H1 (cell line): ENCODE measurements around the gene UNC5B. TPM values are rescaled to one million over a fixed set of nuclear protein-coding genes. Genes with fewer than 3 reads are reported as not detected.

Experiments used
- CTCF ChIA-PET: fragments of 300-600 bp; sonication (Branson Sonifier 250); formaldehyde crosslinking; loops from one replicate; lab custom pipeline; 2021; ENCODE audit not compliant: partially characterized antibody; lab: Charles Lee
- POLR2A ChIA-PET: fragments of 300-600 bp; sonication (Branson Sonifier 250); formaldehyde crosslinking; loops from one replicate; lab custom pipeline; 2021; ENCODE audit warnings: inconsistent platforms; ENCODE audit not compliant: partially characterized antibody; lab: Charles Lee
- DNase-seq, 2 experiments: peaks; one replicate each; pipeline versions ENCODE4 v3.0.0 to v3.0.0-alpha.2; 2010 to 2022; ENCODE audit warnings: low spot score in 2 of 2, low read depth in 1 of 2, mixed read lengths in 1 of 2
- FAIRE-seq: peaks from 2 replicates; lab custom pipeline; 2011; peaks lifted over from hg19 to GRCh38; lab: Jason Lieb, UNC
- H2AFZ ChIP-seq: 2 replicates; pipeline ENCODE4 v1.8.1; 2012; ENCODE audit warnings: low read length, inconsistent platforms
- H2AK5ac ChIP-seq: 2 replicates; pipeline ENCODE4 v1.6.1; 2013; ENCODE audit warnings: low read depth, low read length
- H2BK120ac ChIP-seq: replicated peaks from 2 replicates; pipeline ENCODE3; 2013; ENCODE audit warnings: low read depth, low read length, inconsistent platforms
- H2BK12ac ChIP-seq: 2 replicates; pipeline ENCODE4 v1.6.1; 2013; ENCODE audit warnings: low read depth, low read length
- H2BK15ac ChIP-seq: 2 replicates; pipeline ENCODE4 v1.6.1; 2013; ENCODE audit warnings: low read length
- H2BK20ac ChIP-seq: 2 replicates; pipeline ENCODE4 v1.6.1; 2013; ENCODE audit warnings: low read length
- H2BK5ac ChIP-seq: 2 replicates; pipeline ENCODE4 v1.6.1; 2013; ENCODE audit warnings: low read depth, low read length
- H3K14ac ChIP-seq: 2 replicates; pipeline ENCODE4 v1.6.1; 2013; ENCODE audit warnings: inconsistent platforms; ENCODE audit not compliant: insufficient read length
- H3K18ac ChIP-seq: 2 replicates; pipeline ENCODE4 v1.6.1; 2013; ENCODE audit warnings: low read length; ENCODE audit errors: extremely low read depth
- H3K23ac ChIP-seq: 2 replicates; pipeline ENCODE4 v1.6.1; 2013; ENCODE audit warnings: inconsistent platforms; ENCODE audit not compliant: insufficient read length
- H3K23me2 ChIP-seq: 2 replicates; pipeline ENCODE4 v1.6.1; 2013; ENCODE audit warnings: low read depth, low read length
- H3K27ac ChIP-seq: 2 replicates; pipeline ENCODE4 v1.6.1; 2011; ENCODE audit warnings: low read depth, low read length, inconsistent platforms
- H3K27me3 ChIP-seq, 4 experiments: replicated peaks in 1 of 4; 1 replicate in 1 of 4; 2 replicates in 3 of 4; pipeline versions ENCODE4 v1.6.1 to v1.8.1; 2011 to 2013; ENCODE audit warnings: low read length in 3 of 4, mild to moderate bottlenecking in 3 of 4, inconsistent platforms in 2 of 4, mixed read lengths in 2 of 4, moderate library complexity in 1 of 4; ENCODE audit not compliant: control insufficient read depth in 3 of 4, insufficient read depth in 3 of 4; ENCODE audit errors: extremely low read depth in 1 of 4
- H3K36me3 ChIP-seq, 4 experiments: 2 replicates each; pipeline versions ENCODE4 v1.6.1 to v1.8.1; 2011 to 2013; ENCODE audit warnings: mild to moderate bottlenecking in 4 of 4, low read length in 3 of 4, moderate library complexity in 2 of 4, control low read depth in 1 of 4, inconsistent platforms in 1 of 4; ENCODE audit not compliant: insufficient read depth in 4 of 4, control insufficient read depth in 2 of 4
- H3K4ac ChIP-seq: replicated peaks from 2 replicates; pipeline ENCODE3; 2013; ENCODE audit warnings: low read length, low read depth, mixed read lengths, inconsistent platforms; ENCODE audit not compliant: insufficient read length
- H3K4me1 ChIP-seq, 4 experiments: replicated peaks in 1 of 4; 1 replicate in 1 of 4; 2 replicates in 3 of 4; pipeline versions ENCODE4 v1.6.1 to v1.8.1; 2011 to 2013; ENCODE audit warnings: low read length in 3 of 4, inconsistent platforms in 2 of 4, mixed read lengths in 1 of 4; ENCODE audit not compliant: insufficient read depth in 4 of 4, control insufficient read depth in 3 of 4
- H3K4me2 ChIP-seq, 2 experiments: 2 replicates each; pipeline versions ENCODE4 v1.6.1 to v1.8.1; 2011 to 2013; ENCODE audit warnings: low read depth in 2 of 2, low read length in 2 of 2, control low read depth in 1 of 2, inconsistent platforms in 1 of 2, mild to moderate bottlenecking in 1 of 2; ENCODE audit not compliant: insufficient read depth in 1 of 2
- H3K4me3 ChIP-seq, 4 experiments: fragments of 200-600, 300-600 bp in 1 of 4; sonication (generic), shearing (Covaris generic), sonication (Bioruptor Twin) in 1 of 4; 2 replicates each; pipeline versions ENCODE4 v1.5.1 to v1.8.1; 2011 to 2016; ENCODE audit warnings: low read length in 4 of 4, low read depth in 3 of 4, control low read depth in 2 of 4, inconsistent platforms in 2 of 4, mild to moderate bottlenecking in 2 of 4, mixed read lengths in 1 of 4, moderate library complexity in 1 of 4; ENCODE audit not compliant: insufficient read depth in 2 of 4; ENCODE audit errors: extremely low read depth in 1 of 4
- H3K56ac ChIP-seq: replicated peaks from 2 replicates; pipeline ENCODE3; 2013; ENCODE audit warnings: low read depth, mild to moderate bottlenecking, mixed read lengths, low read length, inconsistent platforms; ENCODE audit not compliant: insufficient read length
- H3K79me1 ChIP-seq: 2 replicates; pipeline ENCODE4 v1.6.1; 2013; ENCODE audit warnings: low read depth, low read length, control low read depth
- H3K79me2 ChIP-seq, 2 experiments: 2 replicates each; pipeline versions ENCODE4 v1.6.1 to v1.8.1; 2012 to 2013; ENCODE audit warnings: low read length in 2 of 2, mild to moderate bottlenecking in 2 of 2, inconsistent platforms in 1 of 2; ENCODE audit not compliant: insufficient read depth in 2 of 2, control insufficient read depth in 1 of 2
- H3K9ac ChIP-seq, 4 experiments: replicated peaks in 1 of 4; 1 replicate in 1 of 4; 2 replicates in 3 of 4; pipeline versions ENCODE4 v1.6.1 to v1.8.1; 2011 to 2013; ENCODE audit warnings: low read depth in 3 of 4, low read length in 3 of 4, control low read depth in 2 of 4, mild to moderate bottlenecking in 2 of 4, moderate library complexity in 2 of 4, inconsistent platforms in 1 of 4; ENCODE audit errors: extremely low read depth in 1 of 4
- H3K9me3 ChIP-seq, 2 experiments: 2 replicates each; pipeline versions ENCODE4 v1.6.1 to v1.8.1; 2012 to 2013; ENCODE audit warnings: mild to moderate bottlenecking in 2 of 2, moderate library complexity in 2 of 2, control low read depth in 1 of 2, inconsistent platforms in 1 of 2, low read depth in 1 of 2, low read length in 1 of 2, mixed read lengths in 1 of 2; ENCODE audit not compliant: insufficient read depth in 2 of 2
- H4K20me1 ChIP-seq, 2 experiments: replicated peaks in 1 of 2; 2 replicates each; pipeline versions ENCODE3 to v1.8.1; 2011 to 2013; ENCODE audit warnings: inconsistent platforms in 2 of 2, low read length in 2 of 2, mild to moderate bottlenecking in 1 of 2; ENCODE audit not compliant: insufficient read depth in 2 of 2, control insufficient read depth in 1 of 2
- H4K5ac ChIP-seq: 2 replicates; pipeline ENCODE4 v1.6.1; 2013; ENCODE audit warnings: low read length, low read depth, mixed read lengths, inconsistent platforms; ENCODE audit not compliant: insufficient read length
- H4K8ac ChIP-seq: 2 replicates; pipeline ENCODE4 v1.8.0; 2013; ENCODE audit warnings: mild to moderate bottlenecking, moderate library complexity, low read length, inconsistent platforms; ENCODE audit not compliant: insufficient read depth; ENCODE audit errors: extremely low read depth
- H4K91ac ChIP-seq: replicated peaks from 2 replicates; pipeline ENCODE3; 2013; ENCODE audit warnings: low read length, mixed read lengths, inconsistent platforms; ENCODE audit not compliant: insufficient read length
- ASH2L ChIP-seq: fragments of 200-600, 300-600 bp; sonication (generic); IDR thresholded peaks from one replicate; pipeline ENCODE4 v1.7.1; 2017; ENCODE audit warnings: low read length
- CTBP2 ChIP-seq: IDR thresholded peaks from 2 replicates; pipeline ENCODE4 v1.7.0; 2011; ENCODE audit warnings: borderline replicate concordance, mild to moderate bottlenecking, moderate library complexity, mixed read lengths, low read length; ENCODE audit not compliant: insufficient read depth, insufficient read length
- CTCF ChIP-seq, 3 experiments: IDR thresholded peaks; 1 replicate in 2 of 3; 2 replicates in 1 of 3; pipeline versions ENCODE4 v1.5.1 to v1.6.1; 2011; ENCODE audit warnings: low read length in 3 of 3, mild to moderate bottlenecking in 3 of 3, inconsistent platforms in 2 of 3, low read depth in 1 of 3, moderate library complexity in 1 of 3; ENCODE audit not compliant: insufficient read depth in 1 of 3; ENCODE audit errors: control extremely low read depth in 1 of 3
- EGR1 ChIP-seq: IDR thresholded peaks from 2 replicates; pipeline ENCODE4 v1.6.1; 2011; ENCODE audit warnings: low read depth, low read length, borderline replicate concordance
- MAFK ChIP-seq: IDR thresholded peaks from 2 replicates; pipeline ENCODE4 v1.6.1; 2012; ENCODE audit warnings: low read depth, mild to moderate bottlenecking, improper control_type of control experiment, low read length
- PHF8 ChIP-seq: fragments of 200-600 bp; sonication (generic); conservative IDR thresholded peaks from 2 replicates; pipeline ENCODE4 v1.7.1; 2012; ENCODE audit warnings: low read depth, mild to moderate bottlenecking, inconsistent platforms, low read length, moderate library complexity
- whole genome bisulfite sequencing, 2 experiments: shearing (Covaris generic) in 1 of 2; methylation state at CpG; one replicate each; pipeline versions ENCODE4 v1.1.6 to v1.1.7; 2013 to 2015; ENCODE audit warnings: low lambda C conversion rate in 2 of 2, mixed read lengths in 2 of 2, inconsistent platforms in 1 of 2, low coverage in 1 of 2, missing lambda C conversion rate in 1 of 2; ENCODE audit not compliant: insufficient replicate concordance in 2 of 2, insufficient coverage in 1 of 2, insufficient read length in 1 of 2; ENCODE audit errors: extremely low coverage in 1 of 2, missing lambda C conversion rate in 1 of 2; 5-methylcytosine and 5-hydroxymethylcytosine counted together
- polyA plus RNA-seq, 7 experiments: library from polyadenylated mRNA; depleted of rRNA in 3 of 7; stranded (reverse) in 5 of 7; unstranded in 2 of 7; fragments of >200 nt in 5 of 7; fragments of 200-250 nt in 2 of 7; gene quantifications; 1 replicate in 5 of 7; 2 replicates in 1 of 7; 4 replicates in 1 of 7; pipeline versions ENCODE4 v1.2.1 to v1.2.3, GENCODE V29; 2011 to 2013; ENCODE audit warnings: missing spikeins in 2 of 7, mixed read lengths in 2 of 7
- total RNA-seq: library from RNA; stranded (reverse); fragmentation: NEBNext Ultra II Directional; extraction: Animal tissue kit (Norgen Biotek cat#: 25700); gene quantifications from 2 replicates; pipeline ENCODE4 v1.2.1, GENCODE V29; 2021

UNC5B gene
- total and polyA plus RNA-seq, 2 of the 8 experiments (the other 6 are each of a cell fraction or from before 2014, with no cell fraction given), result 27.9 to 31.8 TPM

GRCh38 chr10:71239946-71240795 is 27.8 kb downstream of the UNC5B start:
- peaks cover 0 to 3% of the 10 kb centered on the region in 2 experiments; a peak in 1 of 4 replicates for H3K79me2 ChIP-seq

More at GRCh38 chr10:71239946-71240795, 27.8 kb downstream of the UNC5B start:
- Histone ChIP-seq H3K4me3 (no peak overlapping the region), H2BK20ac (no peak overlapping the region), H2BK15ac (no peak overlapping the region), H2AK5ac (no peak overlapping the region), H2AFZ (no peak overlapping the region), H3K14ac (no peak overlapping the region), H3K9ac (no peak overlapping the region), H3K27me3 (no peaks in the 10 kb centered on the region; a peak in 1 of 7 replicates), H2BK120ac (no peak overlapping the region), H3K4ac (no peak overlapping the region), H3K36me3 (no peaks in the 10 kb centered on the region), H3K79me1 (peaks cover 20% of the 10 kb centered on the region), H3K23me2 (no peaks in the 10 kb centered on the region), H3K23ac (no peak overlapping the region), H3K56ac (no peak overlapping the region), H4K91ac (no peak overlapping the region), H2BK12ac (no peak overlapping the region), H3K18ac (no peak overlapping the region), H4K8ac (no peak overlapping the region; the same call in 1 of the 2 replicates), H4K20me1 (peaks cover 8 to 14% of the 10 kb centered on the region in 2 experiments), H3K27ac (no peak overlapping the region), H3K4me1 (peaks cover 4 to 8% (median 6%) of the 10 kb centered on the region in 4 experiments; a peak in 6 of 7 replicates), H3K9me3 (no peaks in the 10 kb centered on the region), H3K4me2 (no peak overlapping the region), H2BK5ac (no peak overlapping the region), H4K5ac (no peak overlapping the region)
- POLR2A ChIA-PET, result interaction anchor here (1.3 kb wide), 1 partner anchor 12 kb away, joined by 4 read pairs; no protein-coding TSS in a partner anchor
- CTCF ChIA-PET, result interaction anchor here (0.6 to 7.2 kb wide), 12 partner anchors 8 to 337 kb away, joined by 3 to 72 read pairs (median 8); no protein-coding TSS in a partner anchor
- WGBS, 2 experiments, result 94% methylated on average over 22 of the region's 22 CpGs; no CpG with 5 or more reads in 1 of the 2 experiments
- FAIRE-seq, result no peak
- no peak for DNase-seq
- TF ChIP-seq CTBP2 (no peak), CTCF (IDR thresholded peaks at IDR 0.05; ENCODE audit: control extremely low read depth in 1 of 3, insufficient read depth in 1 of 3, low read depth in 1 of 3, low read length in 3 of 3) (no peak), PHF8 (no peak), EGR1 (no peak), ASH2L (no peak), MAFK (no peak)
